NCI-H345 (cell line): Measurements from ENCODE around the gene E2F2.
"Not testable (repeated sequence)": the region's sequence is repeated elsewhere in the genome, so short reads cannot be mapped to it uniquely, and the experiment has no call there.

Source experiments
- DNase-seq: peaks from one replicate; lab custom pipeline; 2025; lab: John Stamatoyannopoulos, UW

Gene E2F2

GRCh38 chr1:23546897-23547584 is 16.0 kb upstream of the E2F2 start:
- no peak for DNase-seq

GRCh38 chr1:23545851-23546250 is 14.8 kb upstream of the E2F2 start:
- no peak for DNase-seq

- DNase-seq, result peak; percentile 74
Measured at GRCh38 chr1:23544444-23545389, 13.7 kb upstream of the E2F2 start.

- DNase-seq, result no peak
Measured at GRCh38 chr1:23543707-23544443, 12.8 kb upstream of the E2F2 start.

- DNase-seq, result not testable (repeated sequence)
Measured at GRCh38 chr1:23542940-23543339, 11.9 kb upstream of the E2F2 start.

- peak; percentile 87 for DNase-seq
Measured at GRCh38 chr1:23539698-23540266, 8.7 kb upstream of the E2F2 start.

GRCh38 chr1:23537296-23537973 is 6.4 kb upstream of the E2F2 start:
- no peak for DNase-seq

- DNase-seq, result no peak
Measured at GRCh38 chr1:23533246-23534023, 2.4 kb upstream of the E2F2 start.

- peak; percentile 60 for DNase-seq
Measured at GRCh38 chr1:23531562-23532094, 595 bp upstream of the E2F2 start.

- DNase-seq, result peak; percentile 63
Measured at GRCh38 chr1:23530087-23530746, 816 bp downstream of the E2F2 start.

- DNase-seq, result no peak
Measured at GRCh38 chr1:23529146-23530086, 1.6 kb downstream of the E2F2 start.

GRCh38 chr1:23528250-23528978 is 2.6 kb downstream of the E2F2 start:
- peak; percentile 91 for DNase-seq

GRCh38 chr1:23527900-23528249 is 3.2 kb downstream of the E2F2 start:
- no peak for DNase-seq

GRCh38 chr1:23527366-23527765 is 3.7 kb downstream of the E2F2 start:
- no peak for DNase-seq

GRCh38 chr1:23526329-23527041 is 4.5 kb downstream of the E2F2 start:
- no peak for DNase-seq

GRCh38 chr1:23525558-23526250 is 5.3 kb downstream of the E2F2 start:
- peak; percentile 44 for DNase-seq
